HCT116 (cell line): ENCODE data around the gene CTXN2. TPM values are rescaled to one million over a fixed set of nuclear protein-coding genes. Genes with fewer than 3 reads are reported as not detected.

Experiments used
- ATAC-seq: fragments of 200-7000 bp; cut with Tn5 transposase; 2 replicates; pipeline ENCODE4 v1.9.1; 2020; ENCODE audit warnings: mild to moderate bottlenecking, moderate library complexity
- BruUV-seq: library from RNA; stranded (reverse); fragments of 400-500 nt; replicated peaks from 2 replicates; lab custom pipeline; 2021; lab: Mats Ljungman, UMichigan
- CTCF ChIA-PET: fragments of 300-600 bp; sonication (Branson Sonifier 250); formaldehyde crosslinking; loops from one replicate; lab custom pipeline; 2021; ENCODE audit warnings: antibody characterized with exemption; lab: Charles Lee
- POLR2A ChIA-PET: fragments of 300-600, 350-600 bp; sonication (Branson Sonifier 250); formaldehyde crosslinking; loops from one replicate; lab custom pipeline; 2021; ENCODE audit warnings: antibody characterized with exemption; lab: Charles Lee
- RAD21 ChIA-PET, 2 experiments: fragments of 300-600 bp; sonication (Branson Sonifier 250); formaldehyde crosslinking; loops; one replicate each; lab custom pipeline; 2023; ENCODE audit warnings: low total read pairs in 2 of 2; ENCODE audit not compliant: uncharacterized antibody in 2 of 2, unreplicated experiment in 2 of 2, low non-redundant PET in 1 of 2; lab: Charles Lee
- DNase-seq: peaks from one replicate; pipeline ENCODE4 v3.0.0-alpha.2; 2010; ENCODE audit warnings: low read depth, low spot score
- H2AFZ ChIP-seq: fragments of 200-600 bp; shearing (Covaris generic), sonication (generic); 2 replicates; pipeline ENCODE4 v1.6.1; 2017; ENCODE audit warnings: low read depth, mixed run types, mixed read lengths, antibody characterized with exemption, low read length; ENCODE audit not compliant: poor library complexity, severe bottlenecking
- H3K27ac ChIP-seq: 2 replicates; pipeline ENCODE4 v1.5.1; 2012; ENCODE audit warnings: low read depth, low read length
- H3K27me3 ChIP-seq: fragments of 200-600 bp; sonication (generic); 2 replicates; pipeline ENCODE4 v1.6.1; 2016; ENCODE audit warnings: mixed run types, low read length, mixed read lengths; ENCODE audit not compliant: insufficient read depth
- H3K36me3 ChIP-seq, 2 experiments: fragments of 200-500 bp in 1 of 2; fragments of 200-600 bp in 1 of 2; sonication (Bioruptor generic) in 1 of 2; sonication (generic) in 1 of 2; 2 replicates each; pipeline versions ENCODE4 v1.5.1 to v1.6.1; 2014 to 2016; ENCODE audit warnings: low read length in 2 of 2, inconsistent platforms in 1 of 2, mixed read lengths in 1 of 2, mixed run types in 1 of 2; ENCODE audit not compliant: insufficient read depth in 2 of 2, control insufficient read depth in 1 of 2
- H3K4me1 ChIP-seq, 2 experiments: fragments of 200-600 bp in 1 of 2; sonication (generic) in 1 of 2; 2 replicates each; pipeline versions ENCODE4 v1.5.1 to v1.6.1; 2012 to 2017; ENCODE audit warnings: low read length in 2 of 2, inconsistent platforms in 1 of 2, mild to moderate bottlenecking in 1 of 2, mixed read lengths in 1 of 2, mixed run types in 1 of 2, moderate library complexity in 1 of 2; ENCODE audit not compliant: insufficient read depth in 2 of 2, control insufficient read depth in 1 of 2
- H3K4me2 ChIP-seq: fragments of 200-600 bp; sonication (generic); 2 replicates; pipeline ENCODE4 v1.6.1; 2017; ENCODE audit warnings: mixed run types, low read length, mixed read lengths
- H3K4me3 ChIP-seq, 2 experiments: fragments of 200-600 bp in 1 of 2; sonication (generic) in 1 of 2; replicated peaks in 1 of 2; 2 replicates each; pipeline ENCODE4 v1.5.1; 2011 to 2016; ENCODE audit warnings: low read length in 2 of 2, control low read depth in 1 of 2, low read depth in 1 of 2, mild to moderate bottlenecking in 1 of 2, mixed read lengths in 1 of 2, mixed run types in 1 of 2
- H3K79me2 ChIP-seq: fragments of 200-600 bp; sonication (generic); 2 replicates; pipeline ENCODE4 v1.6.1; 2017; ENCODE audit warnings: mild to moderate bottlenecking, mixed run types, low read length, moderate library complexity, mixed read lengths; ENCODE audit not compliant: insufficient read depth
- H3K9ac ChIP-seq: fragments of 200-600 bp; sonication (generic); 2 replicates; pipeline ENCODE4 v1.6.1; 2016; ENCODE audit warnings: low read length, mixed read lengths
- H3K9me2 ChIP-seq: fragments of 200-600 bp; sonication (generic), shearing (Covaris generic); 2 replicates; pipeline ENCODE4 v1.6.1; 2017; ENCODE audit warnings: mixed run types, mild to moderate bottlenecking, moderate library complexity; ENCODE audit not compliant: insufficient read depth
- H3K9me3 ChIP-seq, 2 experiments: fragments of 200-500 bp in 1 of 2; fragments of 200-600 bp in 1 of 2; sonication (Bioruptor generic) in 1 of 2; sonication (generic) in 1 of 2; 2 replicates each; pipeline ENCODE4 v1.6.1; 2014 to 2017; ENCODE audit warnings: low read length in 2 of 2, mixed read lengths in 2 of 2, inconsistent platforms in 1 of 2, low read depth in 1 of 2, mild to moderate bottlenecking in 1 of 2, mixed run types in 1 of 2, moderate library complexity in 1 of 2; ENCODE audit not compliant: control insufficient read depth in 1 of 2, insufficient read depth in 1 of 2
- H4K20me1 ChIP-seq: fragments of 200-600 bp; sonication (generic), shearing (Covaris generic); 2 replicates; pipeline ENCODE4 v1.6.1; 2017; ENCODE audit warnings: mixed run types, mild to moderate bottlenecking, moderate library complexity; ENCODE audit not compliant: insufficient read depth
- CBX3 ChIP-seq: IDR thresholded peaks from 2 replicates; pipeline ENCODE4 v1.6.1; 2012; ENCODE audit warnings: low read depth
- CTCF ChIP-seq, 3 experiments: fragments of 200-600 bp in 1 of 3; sonication (generic) in 1 of 3; IDR thresholded peaks in 2 of 3; conservative IDR thresholded peaks in 1 of 3; 2 replicates each; pipeline ENCODE4 v1.5.1; 2012 to 2017; ENCODE audit warnings: low read depth in 2 of 3, low read length in 2 of 3, antibody characterized with exemption in 1 of 3, borderline replicate concordance in 1 of 3, control low read depth in 1 of 3, mild to moderate bottlenecking in 1 of 3, mixed read lengths in 1 of 3, mixed run types in 1 of 3, moderate library complexity in 1 of 3; ENCODE audit not compliant: insufficient read depth in 1 of 3
- FOSL1 ChIP-seq: IDR thresholded peaks from 2 replicates; pipeline ENCODE4 v1.6.1; 2012; ENCODE audit warnings: low read depth
- JUND ChIP-seq: IDR thresholded peaks from 2 replicates; pipeline ENCODE4 v1.6.1; 2012
- POLR2A ChIP-seq: IDR thresholded peaks from 2 replicates; pipeline ENCODE4 v1.7.0; 2011; ENCODE audit warnings: borderline replicate concordance; ENCODE audit not compliant: insufficient read depth, insufficient read length; ENCODE audit errors: extremely low read depth
- POLR2AphosphoS5 ChIP-seq: IDR thresholded peaks from 2 replicates; pipeline ENCODE4 v1.6.1; 2011; ENCODE audit warnings: mild to moderate bottlenecking, low read depth, low read length, moderate library complexity
- SP1 ChIP-seq: IDR thresholded peaks from 2 replicates; pipeline ENCODE4 v1.6.1; 2012; ENCODE audit warnings: low read depth
- YY1 ChIP-seq: IDR thresholded peaks from 2 replicates; pipeline ENCODE4 v1.6.1; 2011; ENCODE audit warnings: low read length, low read depth, moderate library complexity, mild to moderate bottlenecking; ENCODE audit not compliant: insufficient replicate concordance; ENCODE audit errors: extremely low read depth
- ZFX ChIP-seq: fragments of 450-650 bp; IDR thresholded peaks from 2 replicates; pipeline ENCODE4 v1.6.1; 2017
- ZNF274 ChIP-seq: fragments of 200-500 bp; sonication (Bioruptor generic); IDR thresholded peaks from 2 replicates; pipeline ENCODE4 v1.6.1; 2014; ENCODE audit warnings: mild to moderate bottlenecking, low read depth, low read length, inconsistent platforms
- intact Hi-C: fragments of 100-400 bp; cut with micrococcal nuclease; formaldehyde crosslinking; loops from 2 replicates; pipeline ENCODE4 v1.10.0; 2022
- total RNA-seq: library from RNA; stranded (reverse); gene quantifications from one replicate; pipeline ENCODE4 v1.2.1, GENCODE V29; 2021; ENCODE audit not compliant: unreplicated experiment

CTXN2 gene
- total RNA-seq, 1 experiment from 2014 or later: not detected

GRCh38 chr15:48186271-48186670 is 5.2 kb upstream of the CTXN2 start:
- Histone ChIP-seq H3K4me1 (no peaks in the 10 kb centered on the region), H3K9ac (no peak overlapping the region), H4K20me1 (no peaks in the 10 kb centered on the region), H3K9me2 (no peaks in the 10 kb centered on the region), H3K4me2 (no peak overlapping the region), H3K36me3 (no peaks in the 10 kb centered on the region), H3K27me3 (no peaks in the 10 kb centered on the region), H3K9me3 (no peaks in the 10 kb centered on the region), H3K4me3 (no peak overlapping the region), H3K79me2 (no peaks in the 10 kb centered on the region), H2AFZ (no peak overlapping the region), H3K27ac (no peak overlapping the region)
- no peak for DNase-seq
- POLR2A ChIA-PET: no interaction called here
- RAD21 ChIA-PET: no interaction called here
- BruUV-seq: no TSS peak
- no peak for ATAC-seq
- TF ChIP-seq CTCF (IDR thresholded peaks at IDR 0.05 in 2 of 3, conservative IDR thresholded peaks at IDR 0.05 in 1 of 3; ENCODE audit: borderline replicate concordance in 1 of 3, insufficient read depth in 1 of 3, low read depth in 2 of 3, low read length in 2 of 3): no peak
- no peak for TF ChIP-seq FOSL1
- TF ChIP-seq ZFX: no peak
- no peak for TF ChIP-seq JUND
- TF ChIP-seq POLR2AphosphoS5: no peak
- no peak for TF ChIP-seq POLR2A
- TF ChIP-seq YY1: no peak
- no peak for TF ChIP-seq SP1
- TF ChIP-seq ZNF274: no peak
- TF ChIP-seq CBX3: no peak
- intact Hi-C loops: no loop called here
- CTCF ChIA-PET: no interaction called here
